Brain microvascular endothelial cell (primary cell): Measurements from ENCODE around the gene MED16.
"Not testable (repeated sequence)": the region's sequence is repeated elsewhere in the genome, so short reads cannot be mapped to it uniquely, and the experiment has no call there.

ENCODE experiments used
- DNase-seq: peaks from one replicate; pipeline ENCODE4 v3.0.0-alpha.2; 2020
- H3K27ac ChIP-seq: fragments of 250-450 bp; sonication (Bioruptor Pico); 2 replicates; pipeline ENCODE4 v1.5.1; 2020; ENCODE audit warnings: mild to moderate bottlenecking, moderate library complexity
- H3K27me3 ChIP-seq: fragments of 250-450 bp; sonication (Bioruptor Pico); replicated peaks from 2 replicates; pipeline ENCODE4 v1.5.1; 2020; ENCODE audit warnings: mild to moderate bottlenecking
- H3K36me3 ChIP-seq: fragments of 250-450 bp; sonication (Bioruptor Pico); replicated peaks from 2 replicates; pipeline ENCODE4 v1.5.1; 2020; ENCODE audit warnings: mild to moderate bottlenecking
- H3K4me3 ChIP-seq: 2 replicates; pipeline ENCODE4 v1.5.1; 2011; ENCODE audit warnings: low read depth, mild to moderate bottlenecking, control low read depth, low read length, moderate library complexity
- in situ Hi-C: cut with HindIII; loops from 2 replicates; pipeline ENCODE4 v1.10.0; 2017; ENCODE audit warnings: low sequenced_read_pairs, low pct_ligation_motif_present
- TF ChIP-seq, protein P1 (sequence below): IDR thresholded peaks from 2 replicates; pipeline ENCODE4 v1.5.1; 2011; ENCODE audit warnings: low read depth, mild to moderate bottlenecking, moderate library complexity, low read length, control low read depth, inconsistent platforms; ENCODE audit errors: missing control alignments

Gene MED16

DNA sequence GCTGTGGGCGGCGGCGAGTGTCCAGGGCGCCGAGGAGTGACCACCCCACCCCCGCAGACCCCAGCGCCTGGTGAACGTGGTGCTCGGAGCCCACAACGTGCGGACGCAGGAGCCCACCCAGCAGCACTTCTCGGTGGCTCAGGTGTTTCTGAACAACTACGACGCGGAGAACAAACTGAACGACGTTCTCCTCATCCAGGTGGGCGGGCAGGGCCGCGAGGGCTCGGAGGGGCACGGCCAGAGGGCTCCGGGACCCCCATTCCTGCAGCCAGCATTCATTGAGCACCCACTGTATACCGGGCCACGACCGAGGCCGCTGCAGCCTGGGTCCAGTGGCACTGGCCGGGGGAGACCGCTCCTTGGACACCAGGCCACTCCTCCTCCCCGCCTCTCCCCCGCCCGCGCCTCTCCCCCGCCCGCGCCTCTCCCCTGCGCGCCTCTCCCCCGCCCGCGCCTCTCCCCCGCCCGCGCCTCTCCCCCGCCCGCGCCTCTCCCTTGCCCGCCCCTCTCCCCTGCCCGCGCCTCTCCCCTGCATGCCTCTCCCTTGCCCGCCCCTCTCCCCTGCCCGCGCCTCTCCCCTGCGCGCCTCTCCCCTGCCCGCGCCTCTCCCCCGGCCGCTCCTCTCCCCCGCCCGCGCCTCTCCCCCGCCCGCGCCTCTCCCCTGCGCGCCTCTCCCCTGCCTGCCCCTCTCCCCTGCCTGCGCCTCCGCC lies 49.0 kb downstream of the MED16 start:
- in situ Hi-C loops: no loop called here
- Histone ChIP-seq H3K4me3 (no peak overlapping the region), H3K27ac (no peak overlapping the region), H3K27me3 (peaks cover 38% of the 10 kb centered on the region), H3K36me3 (no peaks in the 10 kb centered on the region)
- no peak for DNase-seq
- TF ChIP-seq, protein P1, sequence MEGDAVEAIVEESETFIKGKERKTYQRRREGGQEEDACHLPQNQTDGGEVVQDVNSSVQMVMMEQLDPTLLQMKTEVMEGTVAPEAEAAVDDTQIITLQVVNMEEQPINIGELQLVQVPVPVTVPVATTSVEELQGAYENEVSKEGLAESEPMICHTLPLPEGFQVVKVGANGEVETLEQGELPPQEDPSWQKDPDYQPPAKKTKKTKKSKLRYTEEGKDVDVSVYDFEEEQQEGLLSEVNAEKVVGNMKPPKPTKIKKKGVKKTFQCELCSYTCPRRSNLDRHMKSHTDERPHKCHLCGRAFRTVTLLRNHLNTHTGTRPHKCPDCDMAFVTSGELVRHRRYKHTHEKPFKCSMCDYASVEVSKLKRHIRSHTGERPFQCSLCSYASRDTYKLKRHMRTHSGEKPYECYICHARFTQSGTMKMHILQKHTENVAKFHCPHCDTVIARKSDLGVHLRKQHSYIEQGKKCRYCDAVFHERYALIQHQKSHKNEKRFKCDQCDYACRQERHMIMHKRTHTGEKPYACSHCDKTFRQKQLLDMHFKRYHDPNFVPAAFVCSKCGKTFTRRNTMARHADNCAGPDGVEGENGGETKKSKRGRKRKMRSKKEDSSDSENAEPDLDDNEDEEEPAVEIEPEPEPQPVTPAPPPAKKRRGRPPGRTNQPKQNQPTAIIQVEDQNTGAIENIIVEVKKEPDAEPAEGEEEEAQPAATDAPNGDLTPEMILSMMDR: no peak

DNA sequence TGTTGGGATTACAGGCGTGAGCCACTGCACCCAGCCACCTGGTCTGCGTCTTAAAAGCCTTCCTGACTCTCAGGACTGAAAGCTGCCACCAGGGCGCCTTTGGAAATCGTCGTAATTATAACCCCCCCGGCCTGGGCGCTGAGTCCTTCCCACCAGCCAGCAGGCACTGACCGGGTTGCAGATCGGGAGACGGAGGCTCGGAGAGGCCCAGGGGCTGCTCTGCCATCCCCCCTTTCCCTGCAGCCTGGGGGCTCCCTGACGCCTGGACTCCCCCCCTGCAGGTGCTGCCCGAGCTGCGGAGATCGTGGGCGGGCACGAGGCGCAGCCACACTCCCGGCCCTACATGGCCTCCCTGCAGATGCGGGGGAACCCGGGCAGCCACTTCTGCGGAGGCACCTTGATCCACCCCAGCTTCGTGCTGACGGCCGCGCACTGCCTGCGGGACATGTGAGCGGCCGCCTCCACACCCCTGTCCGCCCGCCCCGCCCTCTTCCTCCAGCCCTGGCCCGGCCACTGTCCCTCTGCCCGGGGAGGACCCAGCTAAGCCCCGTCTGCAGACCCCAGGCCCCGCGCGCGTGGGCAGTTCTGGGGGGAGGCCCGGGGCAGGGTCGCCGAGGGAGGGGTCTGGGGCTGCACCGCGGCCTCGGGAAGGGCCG lies 49.7 kb downstream of the MED16 start:
- DNase-seq: no peak
- no peak overlapping the region for H3K4me3 ChIP-seq
- H3K27ac ChIP-seq: no peak overlapping the region
- in situ Hi-C loops: no loop called here
- TF ChIP-seq, protein P1: peak; percentile 33
- no peaks in the 10 kb centered on the region for H3K36me3 ChIP-seq
- H3K27me3 ChIP-seq: peaks cover 37% of the 10 kb centered on the region

DNA sequence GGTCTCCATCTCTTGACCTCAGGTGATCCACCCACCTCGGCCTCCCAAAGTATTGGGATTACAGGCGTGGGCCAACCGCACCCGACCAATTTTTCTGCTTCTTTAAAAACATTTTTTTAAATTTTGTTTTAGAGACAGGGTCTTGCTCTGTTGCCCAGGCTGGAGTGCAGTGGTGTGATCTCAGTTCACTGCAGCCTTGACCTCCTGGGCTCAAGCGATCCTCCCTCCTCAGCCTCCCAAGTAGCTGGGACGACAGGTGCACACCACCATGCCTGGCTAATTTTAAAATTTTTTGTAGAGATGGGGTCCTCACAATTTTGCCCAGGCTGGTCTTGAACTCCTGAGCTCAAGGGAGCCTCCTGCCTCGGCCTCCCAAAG lies 50.2 kb downstream of the MED16 start:
- DNase-seq, H3K4me3 ChIP-seq, H3K36me3 ChIP-seq, H3K27ac ChIP-seq, in situ Hi-C loops: not testable (repeated sequence)
- peaks cover 34% of the 10 kb centered on the region for H3K27me3 ChIP-seq

DNA sequence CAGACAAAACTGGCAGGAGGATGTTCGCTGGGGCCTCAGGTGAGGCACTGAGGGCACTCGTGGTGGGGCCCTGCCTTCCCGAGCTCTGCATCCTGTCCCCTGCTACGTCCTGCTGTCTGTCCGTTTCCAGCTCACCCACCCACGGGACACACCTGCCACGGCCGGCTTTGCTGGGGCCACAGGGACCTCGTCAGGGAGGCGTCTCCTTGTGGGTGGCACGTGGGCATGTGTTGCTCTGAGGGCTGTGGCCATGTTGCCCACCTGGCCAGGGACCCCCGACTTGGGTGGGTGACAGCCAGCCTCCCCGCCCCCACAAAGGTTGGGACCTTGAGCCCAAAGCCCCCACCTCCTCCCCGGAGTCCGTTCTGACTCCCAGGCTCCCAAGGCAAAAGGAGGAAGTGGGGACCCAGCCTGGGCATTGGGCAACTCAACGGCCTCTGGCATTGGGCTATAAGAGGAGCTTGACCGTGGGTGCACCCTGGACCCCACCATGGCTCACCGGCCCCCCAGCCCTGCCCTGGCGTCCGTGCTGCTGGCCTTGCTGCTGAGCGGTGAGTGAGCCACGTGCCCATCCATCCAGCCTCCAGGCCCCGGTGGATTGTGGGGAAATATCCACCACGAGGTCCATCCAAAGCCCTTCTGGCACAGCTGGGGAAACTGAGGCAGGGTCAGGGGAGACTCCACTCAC lies 52.3 kb downstream of the MED16 start, which contains the start of gene PRTN3:
TSS of gene PRTN3 (plus strand) at position 481 of the 688 bp plus-strand sequence. CDS start at position 491, 10 bp downstream.
- no peak within 1 kb of the TSS for H3K27ac ChIP-seq
- no peak for DNase-seq
- TF ChIP-seq, protein P1: no peak
- in situ Hi-C loops: no loop called here
- no peaks in the 10 kb centered on the region for H3K36me3 ChIP-seq
- peaks cover 24% of the 10 kb centered on the region for H3K27me3 ChIP-seq
- no peak within 1 kb of the TSS for H3K4me3 ChIP-seq

DNA sequence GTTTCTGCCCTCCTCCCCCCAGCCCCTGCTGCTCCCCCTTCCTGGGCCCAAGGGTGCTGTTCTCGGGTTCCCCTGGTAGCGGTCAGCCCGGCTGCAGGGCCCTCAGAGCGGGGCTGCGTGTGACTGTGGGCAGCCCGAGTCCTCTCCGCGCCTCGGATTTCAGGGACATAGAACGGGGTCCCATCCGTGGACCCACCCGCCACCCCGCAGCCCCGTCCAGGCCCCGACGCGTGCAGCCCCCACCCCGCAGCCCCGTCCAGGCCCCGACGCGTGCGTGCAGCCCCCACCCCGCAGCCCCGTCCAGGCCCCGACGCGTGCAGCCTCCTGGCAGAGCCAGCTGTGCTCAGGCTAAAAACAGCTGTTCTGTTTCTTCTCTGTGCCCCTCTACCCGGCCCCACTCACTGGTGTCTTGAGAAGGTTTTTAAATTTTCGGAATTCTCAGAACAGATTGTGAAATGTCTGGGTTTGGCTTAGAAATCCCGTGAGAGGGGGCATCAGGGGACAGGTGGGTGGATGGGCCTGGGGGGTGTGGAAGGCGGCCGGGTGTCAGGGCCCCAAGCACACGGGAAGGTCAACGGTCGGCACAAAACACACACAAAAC lies 57.7 kb downstream of the MED16 start:
- in situ Hi-C loops: no loop called here
- Histone ChIP-seq H3K27ac (no peak overlapping the region), H3K36me3 (no peaks in the 10 kb centered on the region), H3K4me3 (no peak overlapping the region), H3K27me3 (no peaks in the 10 kb centered on the region)
- TF ChIP-seq, protein P1: no peak
- no peak for DNase-seq

DNA sequence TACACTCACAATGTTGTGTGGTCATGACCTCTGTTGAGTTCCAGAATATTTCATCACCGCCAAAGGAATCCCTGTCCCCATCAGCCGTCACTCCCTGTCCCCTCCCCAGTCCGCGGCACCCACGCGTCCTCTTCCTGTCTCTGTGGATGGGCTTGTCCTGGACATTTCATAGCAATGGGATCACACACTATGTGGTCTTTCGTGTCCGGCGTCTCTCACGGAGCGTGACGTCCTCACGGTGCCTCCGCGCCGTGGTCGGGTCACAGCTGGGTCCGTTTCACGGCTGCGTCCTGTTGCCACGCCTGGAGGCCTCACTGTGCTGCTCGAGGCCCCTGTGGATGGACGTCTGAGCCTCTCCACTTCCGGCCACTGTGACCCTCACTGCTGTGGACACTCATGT lies 58.8 kb downstream of the MED16 start:
- in situ Hi-C loops: no loop called here
- Histone ChIP-seq H3K36me3 (no peaks in the 10 kb centered on the region), H3K27ac (no peak overlapping the region), H3K4me3 (no peak overlapping the region), H3K27me3 (no peaks in the 10 kb centered on the region)
- TF ChIP-seq, protein P1: no peak
- no peak for DNase-seq
